ENCODE data around the gene CCNF. TPM values are rescaled to one million over a fixed set of nuclear protein-coding genes. Genes with fewer than 3 reads are reported as not detected.
"Not testable (repeated sequence)": the region's sequence is repeated elsewhere in the genome, so short reads cannot be mapped to it uniquely, and the experiment has no call there.

CCNF gene, protein sequence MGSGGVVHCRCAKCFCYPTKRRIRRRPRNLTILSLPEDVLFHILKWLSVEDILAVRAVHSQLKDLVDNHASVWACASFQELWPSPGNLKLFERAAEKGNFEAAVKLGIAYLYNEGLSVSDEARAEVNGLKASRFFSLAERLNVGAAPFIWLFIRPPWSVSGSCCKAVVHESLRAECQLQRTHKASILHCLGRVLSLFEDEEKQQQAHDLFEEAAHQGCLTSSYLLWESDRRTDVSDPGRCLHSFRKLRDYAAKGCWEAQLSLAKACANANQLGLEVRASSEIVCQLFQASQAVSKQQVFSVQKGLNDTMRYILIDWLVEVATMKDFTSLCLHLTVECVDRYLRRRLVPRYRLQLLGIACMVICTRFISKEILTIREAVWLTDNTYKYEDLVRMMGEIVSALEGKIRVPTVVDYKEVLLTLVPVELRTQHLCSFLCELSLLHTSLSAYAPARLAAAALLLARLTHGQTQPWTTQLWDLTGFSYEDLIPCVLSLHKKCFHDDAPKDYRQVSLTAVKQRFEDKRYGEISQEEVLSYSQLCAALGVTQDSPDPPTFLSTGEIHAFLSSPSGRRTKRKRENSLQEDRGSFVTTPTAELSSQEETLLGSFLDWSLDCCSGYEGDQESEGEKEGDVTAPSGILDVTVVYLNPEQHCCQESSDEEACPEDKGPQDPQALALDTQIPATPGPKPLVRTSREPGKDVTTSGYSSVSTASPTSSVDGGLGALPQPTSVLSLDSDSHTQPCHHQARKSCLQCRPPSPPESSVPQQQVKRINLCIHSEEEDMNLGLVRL
- total RNA-seq: 7.8 TPM

DNA sequence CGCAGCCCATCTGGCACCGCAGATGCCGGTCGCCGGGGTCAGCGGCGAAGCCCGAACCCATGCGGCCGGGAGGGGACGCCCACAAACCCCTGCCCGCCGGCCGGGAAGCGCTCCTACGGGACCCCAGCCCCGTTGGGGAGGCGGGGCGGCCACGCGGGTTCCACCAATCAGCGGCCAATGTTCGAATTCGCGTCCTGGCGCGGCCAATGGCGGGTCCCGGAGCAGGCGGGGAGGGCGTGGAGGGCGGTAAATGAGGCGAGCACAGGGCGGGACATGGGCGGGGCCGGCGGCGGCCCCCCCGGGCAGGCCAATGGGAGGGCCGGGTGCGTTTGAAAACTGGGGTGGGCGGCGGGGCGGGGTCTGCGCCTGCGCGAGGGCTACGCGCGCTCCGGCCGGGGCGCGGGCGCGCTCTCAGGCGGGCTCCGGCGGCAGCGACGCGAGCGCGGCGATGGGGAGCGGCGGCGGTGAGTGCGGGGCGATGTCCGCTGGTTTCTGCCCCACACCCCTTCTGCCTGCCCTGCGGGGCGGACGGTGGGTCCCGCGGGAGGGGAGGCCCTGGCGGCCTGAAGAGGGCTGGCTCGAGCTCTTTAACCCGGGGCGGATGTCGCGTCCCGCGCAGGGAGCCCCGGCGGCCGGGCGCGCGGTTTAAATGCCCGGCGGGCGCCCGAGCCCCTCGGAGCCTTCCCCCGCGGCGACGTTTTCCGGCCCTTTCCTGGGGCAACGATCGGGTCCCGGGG lies at the start of gene CCNF:
Gene CCNF (plus strand): TSS at position 414 of the 737 bp plus-strand sequence. CDS start 35 bp downstream, at position 449.
- DNase-seq: peak; percentile 96

DNA sequence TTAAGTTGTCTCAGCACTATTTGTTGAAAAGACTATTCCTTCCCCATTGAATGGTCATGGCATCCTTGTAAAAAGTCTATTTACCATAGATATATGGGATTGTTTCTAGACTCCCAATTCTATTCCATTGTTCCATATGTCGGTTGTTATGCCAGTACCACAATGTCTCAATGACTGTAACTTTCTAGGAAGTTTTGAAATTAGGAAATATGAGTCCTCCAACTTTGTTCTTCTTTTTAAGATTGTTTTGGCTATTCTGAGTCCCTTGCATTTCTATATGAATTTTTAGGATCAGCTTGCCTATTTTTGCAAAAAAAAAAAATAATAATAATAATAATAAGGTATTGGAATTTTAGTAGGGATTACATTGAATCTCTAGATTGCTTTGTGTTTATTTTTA lies 45.7 kb upstream of the CCNF start:
- DNase-seq: no peak

DNA sequence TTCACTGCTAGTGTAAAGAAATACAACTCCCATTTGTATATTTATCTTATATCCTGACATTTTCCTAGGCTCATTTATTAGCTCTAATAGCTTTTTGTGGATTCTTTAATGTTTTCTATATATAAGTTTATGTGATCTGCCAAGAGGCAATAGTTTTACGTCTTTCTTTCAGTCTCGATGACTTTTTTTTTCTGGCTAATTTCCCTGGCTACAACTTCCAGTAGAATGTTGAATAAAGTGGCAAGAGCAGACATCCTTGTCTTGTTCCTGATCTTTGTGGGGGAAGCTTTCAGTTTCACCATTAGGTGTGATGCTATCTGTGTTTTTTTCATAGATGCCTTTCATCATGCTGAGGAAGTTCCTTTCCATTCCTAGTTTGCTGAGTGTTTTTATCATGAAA lies 44.8 kb upstream of the CCNF start:
- DNase-seq: no peak

DNA sequence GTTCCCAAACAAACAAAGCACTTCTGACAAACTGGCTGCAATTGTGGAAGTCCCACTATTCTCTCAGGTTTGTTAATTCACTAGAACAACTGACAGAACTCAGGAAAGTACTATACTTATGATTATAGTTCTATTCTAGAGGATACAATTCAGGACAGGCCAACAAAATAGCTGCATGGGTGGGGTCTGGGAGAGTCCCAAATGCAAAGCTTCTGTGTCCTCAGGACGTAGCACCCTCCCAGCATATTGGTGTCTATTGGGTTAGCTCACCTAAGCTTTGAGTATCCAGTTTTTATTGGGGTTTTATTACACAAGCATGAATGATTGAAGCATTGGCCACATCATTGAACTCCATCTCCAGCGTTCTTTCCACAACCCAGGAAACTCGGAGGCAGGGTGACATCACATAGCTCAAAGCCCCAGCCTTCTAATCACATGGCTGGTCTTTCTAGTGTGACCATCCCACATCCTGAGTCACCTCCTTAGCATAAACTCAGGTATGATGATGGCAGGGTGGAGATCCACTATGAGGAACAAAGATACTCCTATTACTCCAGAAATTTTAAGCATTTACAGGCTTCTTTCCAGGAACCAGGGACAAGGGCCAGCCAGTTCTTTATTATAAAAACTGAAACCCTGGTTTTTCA lies 43.9 kb upstream of the CCNF start:
- DNase-seq: no peak

DNA sequence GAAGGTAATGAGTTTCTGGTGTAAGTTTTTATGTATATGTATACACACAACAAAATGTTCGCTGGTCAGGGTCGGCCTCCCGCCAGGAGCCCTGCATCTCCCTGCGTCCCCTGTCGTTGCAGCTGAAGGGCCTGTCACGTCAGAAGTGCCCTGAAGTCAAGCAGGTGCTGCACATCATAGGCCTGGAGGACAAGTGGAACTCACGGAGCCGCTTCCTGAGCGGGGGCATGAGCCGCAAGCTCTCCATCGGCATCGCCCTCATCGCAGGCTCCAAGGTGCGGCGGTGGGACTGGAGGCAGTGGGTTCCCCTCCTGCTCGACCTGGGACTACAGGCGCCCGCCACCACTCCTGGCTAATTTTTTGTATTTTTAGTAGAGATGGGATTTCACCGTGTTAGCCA lies 43.3 kb upstream of the CCNF start:
- DNase-seq: not testable (repeated sequence)

DNA sequence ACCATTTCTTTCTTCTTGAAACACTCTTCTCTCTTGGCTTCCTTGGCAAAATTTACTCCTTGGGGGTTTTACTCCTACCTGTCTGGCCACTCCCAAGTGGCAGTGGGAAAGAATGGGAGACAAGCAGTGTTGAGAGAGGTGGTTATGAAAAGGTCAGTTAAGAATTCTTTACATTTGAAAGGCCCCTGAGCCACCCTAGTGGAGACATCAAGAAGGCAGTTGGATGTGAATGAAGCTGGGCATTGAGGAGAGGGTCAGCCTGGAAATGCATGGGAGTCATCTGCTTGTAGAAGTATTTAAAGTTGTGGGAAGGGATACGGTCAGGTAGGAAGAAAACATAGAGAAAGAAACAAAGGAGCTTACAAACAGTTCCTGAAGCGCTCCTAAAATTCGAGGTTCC lies 42.3 kb upstream of the CCNF start:
- DNase-seq: no peak

DNA sequence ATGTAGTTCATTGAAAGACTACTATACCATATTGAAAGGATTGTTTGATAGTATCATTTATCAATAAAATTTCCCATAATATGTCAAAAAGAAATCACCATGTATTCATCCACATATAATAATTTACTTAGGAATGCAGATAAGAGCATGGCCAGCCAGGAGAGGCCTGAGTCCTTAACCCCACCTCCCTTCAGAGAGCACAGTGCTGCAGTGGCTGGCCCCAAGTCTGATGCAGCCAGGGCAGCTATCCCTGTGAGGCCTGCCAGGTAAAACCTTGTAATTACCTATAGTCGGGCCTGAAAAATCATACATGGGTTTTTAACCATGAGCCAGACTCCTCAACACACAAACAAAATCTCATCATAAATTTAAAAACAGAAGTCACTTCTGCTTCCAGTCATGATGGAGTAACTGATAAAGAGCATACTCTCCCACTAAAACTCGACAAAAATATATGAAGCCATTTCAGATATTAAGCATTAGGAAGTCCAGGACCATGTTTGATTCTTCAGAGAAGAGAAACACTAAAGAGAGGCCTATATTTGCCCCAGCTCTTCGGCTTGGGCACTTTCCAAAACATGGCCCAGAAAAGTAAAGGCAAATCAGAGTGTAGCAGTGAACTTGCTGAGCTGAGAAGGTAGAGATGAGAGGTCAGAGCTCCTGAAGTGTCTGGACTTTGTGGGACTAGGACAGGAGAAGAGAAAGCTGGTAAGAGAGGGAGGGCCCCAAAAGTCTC lies 40.9 kb upstream of the CCNF start:
- DNase-seq: no peak

DNA sequence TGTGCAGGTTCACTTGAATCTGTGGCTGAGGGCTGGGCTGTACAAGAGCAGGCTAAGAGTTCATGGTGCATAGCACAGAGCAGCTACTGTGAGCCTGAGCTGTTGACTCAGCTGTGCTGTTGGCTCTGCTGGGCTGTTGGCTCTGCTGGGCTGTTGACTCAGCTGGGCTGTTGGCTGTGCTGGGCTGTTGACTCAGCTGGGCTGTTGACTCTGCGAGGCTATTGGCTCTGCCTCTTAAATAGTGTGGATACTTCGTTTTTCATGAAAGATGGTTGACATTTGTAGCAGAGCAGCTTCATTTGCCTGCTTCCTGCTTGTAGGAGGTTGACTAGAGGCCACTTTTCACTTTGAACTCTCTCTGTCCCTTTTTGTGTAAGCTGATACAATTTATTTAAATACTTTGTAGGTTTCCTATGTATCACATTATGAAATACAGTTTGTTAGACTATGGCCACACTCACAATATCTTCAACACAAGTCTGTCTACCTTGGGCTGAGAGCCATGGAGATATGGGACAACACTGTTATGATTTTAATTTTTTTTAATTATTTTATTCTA lies 40.3 kb upstream of the CCNF start:
- DNase-seq: no peak

DNA sequence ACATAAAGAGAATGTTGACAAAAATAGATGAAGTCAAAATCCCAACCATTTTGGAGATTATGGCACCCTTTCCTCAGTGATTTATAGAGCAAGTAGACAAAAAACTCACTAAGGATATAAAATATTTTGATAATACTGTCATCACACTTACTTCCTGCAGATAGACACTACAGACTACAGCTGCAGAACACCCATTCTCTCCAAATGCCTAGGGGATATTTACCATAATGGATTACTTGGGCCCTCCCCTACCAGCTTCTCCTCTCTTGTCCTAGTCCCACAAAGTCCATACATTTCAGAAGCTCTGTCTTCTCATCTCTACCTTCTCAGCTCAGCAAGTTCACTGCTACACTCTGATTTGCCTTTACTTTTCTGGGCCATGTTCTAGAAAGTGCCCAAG lies 37.2 kb upstream of the CCNF start:
- no peak for DNase-seq

DNA sequence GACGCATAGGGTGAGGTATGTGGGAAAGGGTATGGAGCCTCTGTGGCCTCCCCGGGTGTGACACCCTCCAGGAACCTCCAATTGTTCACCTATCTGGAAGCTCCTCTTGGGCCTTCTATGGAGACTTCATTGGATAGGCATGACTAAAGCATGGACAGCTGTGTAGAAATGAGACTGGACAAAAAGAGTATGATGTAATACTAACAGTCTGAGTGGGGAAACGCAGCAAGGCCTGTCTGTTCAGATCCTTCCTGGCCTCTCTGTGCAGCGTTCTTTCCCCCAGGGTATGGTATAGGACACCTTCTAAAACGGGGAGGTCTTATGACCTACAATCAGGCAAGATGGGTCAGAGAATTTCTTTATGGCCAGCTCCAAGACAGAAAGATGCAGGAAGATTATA lies 30.7 kb upstream of the CCNF start:
- DNase-seq: no peak

DNA sequence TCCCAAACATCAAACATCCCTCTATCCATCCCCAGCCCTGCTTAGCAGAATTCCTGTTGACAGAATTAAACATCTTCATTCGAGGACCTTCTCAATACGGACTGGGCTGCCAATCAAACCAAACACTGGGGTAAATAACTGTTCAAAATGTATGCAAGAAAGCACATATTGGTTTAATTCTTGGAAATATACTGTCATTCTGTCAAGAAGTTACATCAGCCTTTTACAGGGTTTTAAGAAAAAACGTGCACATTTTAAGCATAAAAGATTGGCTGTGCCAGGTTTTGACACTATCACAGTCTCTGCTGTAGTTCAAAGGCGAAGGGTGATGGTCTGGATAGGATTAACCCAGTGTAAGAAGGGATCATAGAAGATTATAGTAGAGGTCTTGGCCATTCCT lies 25.1 kb upstream of the CCNF start:
- DNase-seq: no peak

DNA sequence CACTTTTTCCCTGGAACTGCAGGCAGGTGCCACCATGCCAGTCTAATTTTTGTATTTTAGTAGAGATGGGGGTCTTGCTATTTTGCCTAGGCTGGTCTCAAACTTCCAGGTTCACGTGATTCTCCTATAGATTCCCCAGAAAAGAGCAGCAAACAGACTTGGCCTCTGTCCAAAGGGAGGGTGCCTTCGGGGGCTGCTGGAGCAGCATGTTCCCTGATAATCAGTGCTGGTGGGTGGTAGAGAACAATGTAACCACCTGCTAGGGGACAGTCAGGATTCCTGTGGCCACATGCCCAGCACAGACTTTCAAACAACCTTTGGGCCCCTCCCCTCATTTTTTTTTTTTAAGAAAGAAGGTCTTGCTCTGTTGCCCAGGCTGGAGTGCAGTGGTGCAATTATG lies 14.2 kb upstream of the CCNF start:
- DNase-seq: no peak

DNA sequence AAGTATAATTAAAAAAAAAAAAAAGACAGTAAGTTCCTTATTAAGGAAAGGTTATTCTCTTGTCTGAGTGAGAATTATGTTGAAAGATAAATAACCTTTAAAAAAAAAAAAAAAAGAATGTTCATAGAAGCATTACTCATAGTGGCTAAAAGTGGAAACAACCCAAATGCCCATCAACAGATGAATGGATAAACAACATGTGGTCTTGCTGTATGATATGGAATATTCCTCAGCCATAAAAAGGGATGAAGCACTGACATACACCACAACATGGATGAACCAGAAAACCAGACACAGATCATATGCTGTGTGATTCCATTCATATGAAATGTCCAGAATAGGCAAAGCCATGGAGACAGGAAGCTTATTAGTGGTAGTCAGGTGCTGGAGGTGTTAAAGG lies 9.2 kb upstream of the CCNF start:
- DNase-seq: no peak

DNA sequence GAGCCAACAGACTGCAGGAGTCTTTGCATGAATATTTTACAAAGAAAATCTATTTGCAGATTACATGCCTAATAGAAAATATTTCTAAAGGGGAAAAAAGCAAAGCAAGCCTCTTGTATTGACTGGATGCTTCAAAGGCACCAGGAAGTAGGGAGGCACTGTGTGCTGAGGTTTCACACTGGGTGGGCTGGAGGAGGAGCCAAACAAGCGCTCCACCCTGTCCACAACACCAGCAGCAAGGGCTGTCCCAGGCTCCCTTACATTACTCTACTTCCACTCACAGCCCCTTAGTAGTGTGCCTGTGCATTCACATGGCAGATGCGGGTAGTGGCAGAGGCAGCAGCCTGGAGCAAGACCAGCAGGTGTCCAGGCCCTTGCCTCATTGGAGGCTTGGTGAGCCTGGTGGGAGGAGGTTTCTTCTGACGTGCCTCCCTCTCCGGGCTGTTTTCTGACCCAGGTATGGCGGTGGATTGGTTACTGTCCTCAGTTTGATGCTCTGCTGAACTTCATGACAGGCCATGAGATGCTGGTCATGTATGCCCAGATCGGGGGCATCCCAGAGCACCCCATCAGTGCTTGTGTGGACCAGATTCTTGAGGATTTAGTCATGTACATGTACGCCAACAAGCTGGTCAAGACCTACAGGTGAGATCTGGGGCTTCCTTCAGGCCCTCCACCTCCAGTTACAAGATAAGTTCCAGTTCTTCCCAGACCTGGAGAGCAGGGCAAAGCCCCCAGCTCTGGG lies 7.0 kb upstream of the CCNF start:
- DNase-seq: no peak

DNA sequence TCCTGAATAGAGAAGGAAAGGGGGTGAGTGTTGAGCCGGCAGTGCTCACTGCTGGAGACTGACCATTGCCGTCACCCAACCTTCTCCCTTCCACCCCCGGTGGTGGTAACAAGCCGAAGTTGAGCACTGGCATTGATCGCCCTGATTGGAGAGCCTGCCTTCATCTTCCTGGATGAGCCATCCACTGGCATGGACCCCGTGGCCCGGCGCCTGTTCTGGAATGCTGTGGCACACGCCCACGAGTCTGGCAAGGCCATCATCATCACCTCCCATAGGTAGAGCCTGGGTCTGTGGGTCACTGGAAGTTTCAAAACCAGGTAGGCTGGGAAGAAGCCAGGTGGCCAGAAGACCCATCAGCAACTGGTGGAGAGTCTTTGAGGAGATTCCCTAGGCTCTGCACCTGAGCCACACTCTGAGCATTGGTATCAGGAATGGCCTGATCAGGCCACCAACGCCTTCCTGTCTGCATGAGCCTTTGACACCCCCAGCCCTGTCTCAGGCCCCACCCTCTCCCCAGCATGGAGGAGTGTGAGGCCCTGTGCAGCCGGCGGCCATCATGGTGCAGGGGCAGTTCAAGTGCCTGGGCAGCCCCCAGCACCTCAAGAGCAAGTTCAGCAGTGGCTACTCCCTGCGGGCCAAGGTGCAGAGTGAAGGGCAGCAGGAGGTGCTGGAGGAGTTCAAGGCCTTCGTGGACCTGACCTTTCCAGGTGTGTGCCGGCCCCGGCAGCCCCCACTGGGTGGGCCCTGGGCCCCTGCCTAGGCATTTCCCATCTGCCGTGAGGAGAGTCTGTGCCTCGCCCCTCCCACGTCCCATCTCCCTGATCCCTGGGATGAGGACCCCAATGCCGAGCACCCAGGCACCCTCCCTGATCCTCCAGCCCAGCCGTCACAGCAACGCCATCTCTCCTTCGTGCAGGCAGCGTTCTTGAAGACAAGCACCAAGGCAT lies 4.9 kb upstream of the CCNF start:
- no peak for DNase-seq

DNA sequence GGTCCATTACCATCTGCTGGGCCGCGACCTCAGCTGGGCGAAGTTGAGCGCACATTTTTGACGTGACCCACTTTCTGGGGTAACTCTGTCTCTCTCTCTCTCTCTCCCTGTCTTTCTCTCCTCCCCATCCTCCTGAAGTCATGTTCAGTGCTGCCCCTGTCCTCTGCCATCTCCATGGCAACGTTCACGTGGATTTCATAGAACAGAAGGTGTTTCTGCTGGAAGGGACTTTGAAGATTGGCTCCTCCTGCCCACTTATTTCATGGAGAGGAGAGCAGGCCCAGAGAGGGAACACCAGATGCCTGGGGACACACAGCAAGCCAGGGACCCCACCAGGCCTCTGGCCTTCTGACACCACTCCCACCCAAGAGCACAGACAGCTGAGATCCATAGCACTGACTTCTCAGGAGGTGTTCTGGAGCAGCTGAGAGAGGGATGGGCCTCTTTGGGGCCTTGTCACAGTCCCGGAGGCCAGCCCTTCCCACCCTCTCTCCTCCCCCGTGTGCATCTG lies 4.2 kb upstream of the CCNF start:
- no peak for DNase-seq

DNA sequence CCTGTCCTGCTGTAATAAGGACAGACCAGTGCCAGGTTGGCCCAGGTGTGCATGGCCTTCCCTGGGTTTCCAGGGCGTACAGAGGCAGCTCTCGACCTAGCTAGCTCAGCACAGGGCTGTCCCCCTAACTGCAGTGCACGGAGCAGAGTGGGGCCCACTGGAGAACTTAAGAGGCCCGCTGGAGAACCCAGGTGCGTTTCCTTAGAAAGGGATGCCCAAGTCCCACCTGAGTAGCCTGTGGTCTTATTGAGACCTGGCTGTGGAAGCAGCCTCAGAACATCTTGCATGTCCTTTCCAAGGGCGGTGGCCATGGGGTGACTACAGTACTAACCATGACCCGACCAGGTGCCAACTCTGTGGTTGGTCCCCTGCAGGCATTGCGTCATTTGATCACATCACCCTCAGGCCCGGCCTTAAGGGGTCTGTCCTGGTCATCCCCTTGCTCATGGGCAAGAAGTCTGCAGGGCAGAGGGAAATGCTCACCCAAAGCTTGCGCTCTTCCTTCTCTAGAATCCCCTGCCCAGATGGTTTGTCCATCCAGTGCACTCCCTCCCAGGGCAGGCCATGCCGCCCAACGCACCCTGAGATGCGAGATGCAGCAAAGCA lies 3.3 kb upstream of the CCNF start:
- DNase-seq: no peak

DNA sequence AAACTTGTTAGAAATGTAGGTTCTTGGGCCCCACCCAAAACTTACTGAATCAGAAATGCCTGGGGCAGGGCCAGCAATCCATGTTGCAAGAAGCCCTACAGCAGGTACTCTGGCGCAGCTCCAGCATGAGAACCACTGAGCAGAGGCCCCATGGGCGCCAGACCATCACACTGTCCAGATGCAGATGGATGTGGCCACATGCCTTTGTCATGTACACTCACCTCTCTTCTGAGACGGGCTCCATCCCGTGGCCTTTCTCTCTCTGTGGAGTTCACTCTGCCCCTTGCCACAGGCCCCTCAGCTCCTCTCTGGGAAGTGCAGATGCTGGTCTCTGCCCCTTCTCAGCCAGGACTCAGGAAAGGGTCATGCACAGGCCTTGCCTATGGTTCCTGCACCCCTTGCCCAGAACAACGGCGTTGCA lies 2.3 kb upstream of the CCNF start:
- no peak for DNase-seq

DNA sequence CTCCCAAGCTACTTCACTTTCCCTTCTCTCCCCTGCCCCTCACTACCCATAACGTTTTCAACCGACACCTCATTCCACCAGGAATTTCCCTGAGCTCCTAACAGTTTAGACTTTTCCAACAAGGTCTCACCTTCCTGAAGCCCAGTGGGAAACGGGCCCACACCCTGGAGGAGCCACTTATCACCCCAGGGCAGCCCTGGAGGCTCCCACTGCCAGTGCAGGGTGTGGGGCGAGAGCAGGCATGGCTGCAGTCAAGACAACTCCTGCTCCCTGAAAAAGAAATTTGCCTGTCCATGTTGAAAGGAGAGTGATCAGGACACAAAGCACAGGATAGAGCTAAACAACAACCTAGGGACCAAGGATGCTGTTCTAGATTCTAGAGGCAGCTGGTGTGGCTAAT lies 1.7 kb upstream of the CCNF start:
- DNase-seq: no peak

Measured in skin of body (tissue), 2 donors.